Esophagus squamous epithelium (tissue), 5 donors: ENCODE measurements around the gene ADI1. TPM values are rescaled to one million over a fixed set of nuclear protein-coding genes. Genes with fewer than 3 reads are reported as not detected.

Experiments
- DNase-seq: peaks from one replicate; lab custom pipeline; 2025; lab: John Stamatoyannopoulos, UW
- H3K27ac ChIP-seq, 4 donors: fragments of 200-600 bp; sonication (generic); one replicate each; pipeline ENCODE4 v1.5.1; 2016 to 2019; ENCODE audit warnings: mild to moderate bottlenecking in 1 of 4
- H3K27me3 ChIP-seq, 4 donors: fragments of 200-600 bp; sonication (generic); 1 replicate in 3 of 4; 2 replicates in 1 of 4; pipeline versions ENCODE4 v1.5.1 to v1.6.0; 2017 to 2021; ENCODE audit warnings: antibody characterized with exemption in 1 of 4
- H3K36me3 ChIP-seq, 3 donors: fragments of 200-600 bp; sonication (generic); one replicate each; pipeline ENCODE4 v1.5.1; 2016 to 2019
- H3K4me1 ChIP-seq, 3 donors: fragments of 200-600 bp; sonication (generic); one replicate each; pipeline ENCODE4 v1.5.1; 2017 to 2019
- H3K4me3 ChIP-seq, 4 donors: fragments of 200-600 bp; sonication (generic); 1 replicate in 3 of 4; 2 replicates in 1 of 4; pipeline ENCODE4 v1.5.1; 2016 to 2019; ENCODE audit warnings: mild to moderate bottlenecking in 2 of 4, moderate library complexity in 1 of 4
- H3K9me3 ChIP-seq, 3 donors: fragments of 200-600 bp; sonication (generic); one replicate each; pipeline ENCODE4 v1.5.1; 2016 to 2019
- POLR2A ChIP-seq, 4 donors: fragments of 450-650 bp; IDR thresholded peaks; one replicate each; pipeline ENCODE4 v1.6.1; 2017; ENCODE audit warnings: antibody characterized with exemption in 4 of 4, mild to moderate bottlenecking in 4 of 4, moderate library complexity in 3 of 4
- WGBS, 2 donors: methylation state at CpG; one replicate each; pipeline ENCODE4 v1.1.5; 2018; 5-methylcytosine and 5-hydroxymethylcytosine counted together
- intact Hi-C: fragments of 100-400 bp; cut with DNase I; formaldehyde crosslinking; loops from one replicate; pipeline ENCODE4 v1.15.0; 2022
- total RNA-seq, 4 donors: library from RNA; depleted of rRNA; stranded (reverse); fragments of >200 nt; gene quantifications; one replicate each; pipeline ENCODE4 v1.1.0, GENCODE V29; 2016
- TF ChIP-seq, protein P1 (sequence below), 6 experiments: fragments of 450-650 bp in 4 of 6; fragments of 200-600 bp in 2 of 6; sonication (generic) in 2 of 6; IDR thresholded peaks; one replicate each; pipeline ENCODE4 v1.5.1; 2016 to 2019; ENCODE audit warnings: antibody characterized with exemption in 6 of 6, mild to moderate bottlenecking in 4 of 6, moderate library complexity in 4 of 6
- donor health status: DM: yes; HTN: yes; CAD: no.

Gene ADI1
- total RNA-seq, 4 donors from 2014 or later, result 33.3 to 73.6 (median 54.9) TPM

- H3K27ac ChIP-seq, result no peak overlapping the region
- 93 to 97% methylated on average over 10 to 12 of the region's 17 CpGs for WGBS, 2 donors
These were observed 27.4 kb downstream of the ADI1 start for GRCh38 chr2:3491716-3492474.

GRCh38 chr2:3491306-3491705 lies 28.0 kb downstream of the ADI1 start:
- H3K4me3 ChIP-seq, result no peak overlapping the region
- no peaks in the 10 kb centered on the region for H3K9me3 ChIP-seq
- no peaks in the 10 kb centered on the region for H3K27me3 ChIP-seq
- H3K27ac ChIP-seq, result no peak overlapping the region
- TF ChIP-seq POLR2A (IDR thresholded peaks at IDR 0.05), result no peak
- TF ChIP-seq, protein P1, sequence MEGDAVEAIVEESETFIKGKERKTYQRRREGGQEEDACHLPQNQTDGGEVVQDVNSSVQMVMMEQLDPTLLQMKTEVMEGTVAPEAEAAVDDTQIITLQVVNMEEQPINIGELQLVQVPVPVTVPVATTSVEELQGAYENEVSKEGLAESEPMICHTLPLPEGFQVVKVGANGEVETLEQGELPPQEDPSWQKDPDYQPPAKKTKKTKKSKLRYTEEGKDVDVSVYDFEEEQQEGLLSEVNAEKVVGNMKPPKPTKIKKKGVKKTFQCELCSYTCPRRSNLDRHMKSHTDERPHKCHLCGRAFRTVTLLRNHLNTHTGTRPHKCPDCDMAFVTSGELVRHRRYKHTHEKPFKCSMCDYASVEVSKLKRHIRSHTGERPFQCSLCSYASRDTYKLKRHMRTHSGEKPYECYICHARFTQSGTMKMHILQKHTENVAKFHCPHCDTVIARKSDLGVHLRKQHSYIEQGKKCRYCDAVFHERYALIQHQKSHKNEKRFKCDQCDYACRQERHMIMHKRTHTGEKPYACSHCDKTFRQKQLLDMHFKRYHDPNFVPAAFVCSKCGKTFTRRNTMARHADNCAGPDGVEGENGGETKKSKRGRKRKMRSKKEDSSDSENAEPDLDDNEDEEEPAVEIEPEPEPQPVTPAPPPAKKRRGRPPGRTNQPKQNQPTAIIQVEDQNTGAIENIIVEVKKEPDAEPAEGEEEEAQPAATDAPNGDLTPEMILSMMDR (IDR thresholded peaks at IDR 0.05), result no peak
- intact Hi-C loops, result no loop called here
- WGBS, 2 donors, result 38 to 42% methylated on average over 3 to 5 of the region's 6 CpGs
- peaks cover under 1 to 18% (median 1%) of the 10 kb centered on the region in 3 donors for H3K36me3 ChIP-seq
- no peak for DNase-seq
- peaks cover 0 to 15% (median 0%) of the 10 kb centered on the region in 3 donors for H3K4me1 ChIP-seq

More at GRCh38 chr2:3491716-3492474, 27.4 kb downstream of the ADI1 start:
- Histone ChIP-seq H3K9me3 (no peaks in the 10 kb centered on the region), H3K27me3 (no peaks in the 10 kb centered on the region), H3K4me3 (no peak overlapping the region), H3K36me3 (peaks cover 7 to 22% (median 7%) of the 10 kb centered on the region in 3 donors), H3K4me1 (peaks cover 0 to 15% (median 0%) of the 10 kb centered on the region in 3 donors)
- TF ChIP-seq, protein P1 (IDR thresholded peaks at IDR 0.05), result no peak
- TF ChIP-seq POLR2A (IDR thresholded peaks at IDR 0.05), result no peak
- DNase-seq, result no peak
- intact Hi-C loops, result no loop called here

DNA sequence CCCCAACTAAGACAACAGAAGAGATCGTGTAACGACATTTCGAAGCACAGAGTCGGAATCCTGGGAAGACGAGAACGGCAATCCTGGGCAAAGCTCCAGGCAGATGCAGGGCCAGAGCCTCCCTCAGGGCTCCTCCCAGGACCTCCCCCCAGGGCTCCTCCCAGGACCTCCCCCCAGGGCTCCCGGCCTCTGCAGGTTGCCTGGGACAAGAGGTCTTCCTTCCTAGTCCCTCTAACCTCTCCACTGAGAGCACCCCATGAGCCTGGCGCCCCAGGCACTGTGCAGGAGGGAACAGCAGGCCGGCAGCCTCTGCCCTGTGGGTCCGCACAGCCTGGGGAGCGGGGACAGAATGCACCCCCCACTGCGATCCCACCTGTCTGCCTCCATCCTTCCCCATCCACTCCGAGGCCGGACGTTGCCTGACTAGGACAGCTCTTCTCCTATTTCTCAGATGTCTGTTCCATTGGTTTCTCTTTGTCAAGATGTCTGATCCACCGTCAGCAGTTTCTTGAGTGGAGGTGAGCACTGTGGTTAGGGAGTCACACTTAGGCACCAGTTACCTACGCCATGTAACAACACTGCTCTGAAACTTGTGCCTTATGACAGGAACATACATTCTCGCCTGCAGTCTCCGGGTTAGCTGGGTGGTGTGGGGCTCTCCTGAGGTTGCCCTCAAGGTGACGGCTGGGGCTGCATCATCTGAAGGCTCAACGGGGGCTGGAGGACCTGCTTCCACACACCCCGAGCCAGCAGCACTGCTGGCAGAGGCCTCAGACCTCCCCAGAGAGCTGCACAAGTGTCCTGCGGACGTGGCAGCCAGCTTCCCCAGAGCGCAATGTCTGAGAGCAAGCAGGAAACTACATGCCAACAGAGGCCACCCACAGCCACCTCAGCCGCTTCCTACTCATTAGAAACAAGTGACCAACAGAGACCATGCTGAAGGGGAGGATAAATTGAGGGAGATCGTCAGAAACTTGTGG lies 28.9 kb downstream of the ADI1 start:
- Histone ChIP-seq H3K36me3 (peaks cover 0 to 18% (median 0%) of the 10 kb centered on the region in 3 donors), H3K27me3 (no peaks in the 10 kb centered on the region), H3K27ac (no peak overlapping the region), H3K4me1 (peaks cover 0 to 15% (median 0%) of the 10 kb centered on the region in 3 donors), H3K9me3 (no peaks in the 10 kb centered on the region), H3K4me3 (no peak overlapping the region)
- WGBS, 2 donors, result 74 to 79% methylated on average over 13 to 22 of the region's 27 CpGs
- TF ChIP-seq, protein P1 (IDR thresholded peaks at IDR 0.05), result no peak
- no peak for TF ChIP-seq POLR2A (IDR thresholded peaks at IDR 0.05)
- intact Hi-C loops, result no loop called here
- no peak for DNase-seq

GRCh38 chr2:3489764-3490115 lies 29.6 kb downstream of the ADI1 start:
- Histone ChIP-seq H3K27me3 (no peaks in the 10 kb centered on the region), H3K4me3 (no peak overlapping the region), H3K9me3 (no peaks in the 10 kb centered on the region), H3K36me3 (peaks cover 0 to 12% (median 0%) of the 10 kb centered on the region in 3 donors), H3K4me1 (peaks cover 0 to 15% (median 0%) of the 10 kb centered on the region in 3 donors), H3K27ac (no peak overlapping the region)
- DNase-seq, result no peak
- TF ChIP-seq, protein P1 (IDR thresholded peaks at IDR 0.05), result no peak
- TF ChIP-seq POLR2A (IDR thresholded peaks at IDR 0.05), result no peak
- intact Hi-C loops, result no loop called here
- WGBS, 2 donors, result 78 to 85% methylated on average over 5 to 7 of the region's 16 CpGs
